HL-60 (cell line): ENCODE measurements around the gene SPPL2B.

Source experiments
- GABPA ChIP-seq: IDR thresholded peaks from 2 replicates; pipeline ENCODE4 v1.6.1; 2012; ENCODE audit warnings: low read depth
- TF ChIP-seq, protein P1 (sequence below): IDR thresholded peaks from 2 replicates; pipeline ENCODE4 v1.6.1; 2012; ENCODE audit warnings: low read depth; ENCODE audit not compliant: insufficient replicate concordance
- TF ChIP-seq, protein P2 (sequence below): IDR thresholded peaks from one replicate; pipeline ENCODE4 v1.5.1; 2011; ENCODE audit warnings: low read length, control low read depth, inconsistent platforms; ENCODE audit not compliant: insufficient read depth

GRCh38 chr19:2303211-2303798 lies 25.2 kb upstream of the SPPL2B start:
- TF ChIP-seq, protein P1, sequence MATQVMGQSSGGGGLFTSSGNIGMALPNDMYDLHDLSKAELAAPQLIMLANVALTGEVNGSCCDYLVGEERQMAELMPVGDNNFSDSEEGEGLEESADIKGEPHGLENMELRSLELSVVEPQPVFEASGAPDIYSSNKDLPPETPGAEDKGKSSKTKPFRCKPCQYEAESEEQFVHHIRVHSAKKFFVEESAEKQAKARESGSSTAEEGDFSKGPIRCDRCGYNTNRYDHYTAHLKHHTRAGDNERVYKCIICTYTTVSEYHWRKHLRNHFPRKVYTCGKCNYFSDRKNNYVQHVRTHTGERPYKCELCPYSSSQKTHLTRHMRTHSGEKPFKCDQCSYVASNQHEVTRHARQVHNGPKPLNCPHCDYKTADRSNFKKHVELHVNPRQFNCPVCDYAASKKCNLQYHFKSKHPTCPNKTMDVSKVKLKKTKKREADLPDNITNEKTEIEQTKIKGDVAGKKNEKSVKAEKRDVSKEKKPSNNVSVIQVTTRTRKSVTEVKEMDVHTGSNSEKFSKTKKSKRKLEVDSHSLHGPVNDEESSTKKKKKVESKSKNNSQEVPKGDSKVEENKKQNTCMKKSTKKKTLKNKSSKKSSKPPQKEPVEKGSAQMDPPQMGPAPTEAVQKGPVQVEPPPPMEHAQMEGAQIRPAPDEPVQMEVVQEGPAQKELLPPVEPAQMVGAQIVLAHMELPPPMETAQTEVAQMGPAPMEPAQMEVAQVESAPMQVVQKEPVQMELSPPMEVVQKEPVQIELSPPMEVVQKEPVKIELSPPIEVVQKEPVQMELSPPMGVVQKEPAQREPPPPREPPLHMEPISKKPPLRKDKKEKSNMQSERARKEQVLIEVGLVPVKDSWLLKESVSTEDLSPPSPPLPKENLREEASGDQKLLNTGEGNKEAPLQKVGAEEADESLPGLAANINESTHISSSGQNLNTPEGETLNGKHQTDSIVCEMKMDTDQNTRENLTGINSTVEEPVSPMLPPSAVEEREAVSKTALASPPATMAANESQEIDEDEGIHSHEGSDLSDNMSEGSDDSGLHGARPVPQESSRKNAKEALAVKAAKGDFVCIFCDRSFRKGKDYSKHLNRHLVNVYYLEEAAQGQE: no peak
- TF ChIP-seq, protein P2, sequence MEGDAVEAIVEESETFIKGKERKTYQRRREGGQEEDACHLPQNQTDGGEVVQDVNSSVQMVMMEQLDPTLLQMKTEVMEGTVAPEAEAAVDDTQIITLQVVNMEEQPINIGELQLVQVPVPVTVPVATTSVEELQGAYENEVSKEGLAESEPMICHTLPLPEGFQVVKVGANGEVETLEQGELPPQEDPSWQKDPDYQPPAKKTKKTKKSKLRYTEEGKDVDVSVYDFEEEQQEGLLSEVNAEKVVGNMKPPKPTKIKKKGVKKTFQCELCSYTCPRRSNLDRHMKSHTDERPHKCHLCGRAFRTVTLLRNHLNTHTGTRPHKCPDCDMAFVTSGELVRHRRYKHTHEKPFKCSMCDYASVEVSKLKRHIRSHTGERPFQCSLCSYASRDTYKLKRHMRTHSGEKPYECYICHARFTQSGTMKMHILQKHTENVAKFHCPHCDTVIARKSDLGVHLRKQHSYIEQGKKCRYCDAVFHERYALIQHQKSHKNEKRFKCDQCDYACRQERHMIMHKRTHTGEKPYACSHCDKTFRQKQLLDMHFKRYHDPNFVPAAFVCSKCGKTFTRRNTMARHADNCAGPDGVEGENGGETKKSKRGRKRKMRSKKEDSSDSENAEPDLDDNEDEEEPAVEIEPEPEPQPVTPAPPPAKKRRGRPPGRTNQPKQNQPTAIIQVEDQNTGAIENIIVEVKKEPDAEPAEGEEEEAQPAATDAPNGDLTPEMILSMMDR: no peak
- TF ChIP-seq GABPA: no peak
